22Rv1 (cell line): Measurements from ENCODE around the gene NUAK1.

ENCODE experiments used
- CTCF ChIP-seq: fragments of 450-650 bp; IDR thresholded peaks from 2 replicates; pipeline ENCODE4 v1.5.1; 2017; ENCODE audit warnings: mild to moderate bottlenecking
- ZFX ChIP-seq: fragments of 450-650 bp; IDR thresholded peaks from 2 replicates; pipeline ENCODE4 v1.6.1; 2017; ENCODE audit warnings: antibody characterized with exemption, borderline replicate concordance

GRCh38 chr12:106063826-106064720, 74.7 kb downstream of the NUAK1 start:
- TF ChIP-seq CTCF (no peak), ZFX (no peak)
